ENCODE data around the gene CRELD2. TPM values are rescaled to one million over a fixed set of nuclear protein-coding genes. Genes with fewer than 3 reads are reported as not detected.
A peak's percentile ranks its signal among the peaks of the same experiment; 100 is the strongest.

CRELD2 gene
- total RNA-seq, 5 donors from 2014 or later (not counting 1 experiment from before 2014, with no cell fraction given) = 28.2 to 42.7 (median 39.6) TPM

- POLR2A ChIA-PET = no interaction called here
- no peaks in the 10 kb centered on the region for H3K36me3 Mint-ChIP-seq
- 92% methylated on average over 20 of the region's 22 CpGs for WGBS (ENCODE audit: insufficient coverage)
- H3K4me1 ChIP-seq (ENCODE audit: control insufficient read depth in 1 of 2, extremely low read depth in 1 of 2, insufficient read depth in 2 of 2, low read length in 2 of 2) = peaks cover 5 to 10% of the 10 kb centered on the region in 2 experiments
- H3K4me1 Mint-ChIP-seq = peaks cover 0 to 9% (median 4%) of the 10 kb centered on the region in 3 donors
- no peaks in the 10 kb centered on the region for H3K36me3 ChIP-seq (ENCODE audit: control insufficient read depth in 2 of 2, extremely low read depth in 1 of 2, insufficient read depth in 1 of 2, low read length in 1 of 2)
- no peak overlapping the region for H3K4me3 Mint-ChIP-seq
- DNase-seq (no peak), ATAC-seq (replicated peaks in 1 of 4) (no peak)
- no peak overlapping the region for H3K27ac Mint-ChIP-seq
- H3K27me3 ChIP-seq (replicated peaks in 1 of 2; ENCODE audit: control insufficient read depth in 2 of 2, extremely low read depth in 1 of 2, insufficient read depth in 2 of 2, low read length in 1 of 2) = no peaks in the 10 kb centered on the region
- no peak overlapping the region for H3K4me3 ChIP-seq (ENCODE audit: control insufficient read depth in 1 of 2, extremely low read depth in 1 of 2, low read length in 1 of 2)
- CTCF ChIA-PET = no interaction called here
- no peak overlapping the region for H3K27ac ChIP-seq (ENCODE audit: low read length)
- H3K9me3 Mint-ChIP-seq = no peaks in the 10 kb centered on the region
- H3K9me3 ChIP-seq = no peaks in the 10 kb centered on the region
- no peaks in the 10 kb centered on the region for H3K27me3 Mint-ChIP-seq
These were observed 37.4 kb downstream of the CRELD2 start for GRCh38 chr22:49955581-49956417.

DNA sequence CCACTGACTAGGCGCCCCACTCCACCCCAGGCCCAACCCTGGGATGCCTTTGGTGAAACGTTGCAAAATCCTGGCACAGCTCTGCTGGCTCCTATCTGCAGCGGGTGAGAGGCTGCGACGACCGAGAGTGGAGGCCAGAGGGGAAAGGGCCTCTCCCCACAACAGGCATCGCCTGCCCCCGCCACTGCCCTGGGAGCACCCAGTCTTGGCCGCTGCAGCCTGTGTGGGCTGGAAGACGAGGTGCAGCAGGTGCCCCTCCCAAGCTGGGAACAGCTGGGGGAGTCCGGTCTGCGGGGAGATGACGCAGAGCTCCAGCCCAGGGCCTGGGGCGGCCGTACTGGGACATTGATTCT is 38.0 kb downstream of the CRELD2 start:
- Histone ChIP-seq H3K27me3 (replicated peaks in 1 of 2; ENCODE audit: control insufficient read depth in 2 of 2, extremely low read depth in 1 of 2, insufficient read depth in 2 of 2, low read length in 1 of 2) (no peaks in the 10 kb centered on the region), H3K36me3 (ENCODE audit: control insufficient read depth in 2 of 2, extremely low read depth in 1 of 2, insufficient read depth in 1 of 2, low read length in 1 of 2) (no peaks in the 10 kb centered on the region), H3K27ac (ENCODE audit: low read length) (no peak overlapping the region), H3K9me3 (no peaks in the 10 kb centered on the region), H3K4me1 (ENCODE audit: control insufficient read depth in 1 of 2, extremely low read depth in 1 of 2, insufficient read depth in 2 of 2, low read length in 2 of 2) (peaks cover 5 to 10% of the 10 kb centered on the region in 2 experiments), H3K4me3 (ENCODE audit: control insufficient read depth in 1 of 2, extremely low read depth in 1 of 2, low read length in 1 of 2) (no peak overlapping the region)
- no peak for ATAC-seq (replicated peaks in 1 of 4)
- no peaks in the 10 kb centered on the region for H3K36me3 Mint-ChIP-seq
- H3K27ac Mint-ChIP-seq = no peak overlapping the region
- no peaks in the 10 kb centered on the region for H3K9me3 Mint-ChIP-seq
- H3K27me3 Mint-ChIP-seq = no peaks in the 10 kb centered on the region
- CTCF ChIA-PET = no interaction called here
- H3K4me3 Mint-ChIP-seq = no peak overlapping the region
- POLR2A ChIA-PET = no interaction called here
- no peak for DNase-seq
- 93% methylated on average over 14 of the region's 15 CpGs for WGBS (ENCODE audit: insufficient coverage)
- H3K4me1 Mint-ChIP-seq = peaks cover 0 to 9% (median 4%) of the 10 kb centered on the region in 3 donors

DNA sequence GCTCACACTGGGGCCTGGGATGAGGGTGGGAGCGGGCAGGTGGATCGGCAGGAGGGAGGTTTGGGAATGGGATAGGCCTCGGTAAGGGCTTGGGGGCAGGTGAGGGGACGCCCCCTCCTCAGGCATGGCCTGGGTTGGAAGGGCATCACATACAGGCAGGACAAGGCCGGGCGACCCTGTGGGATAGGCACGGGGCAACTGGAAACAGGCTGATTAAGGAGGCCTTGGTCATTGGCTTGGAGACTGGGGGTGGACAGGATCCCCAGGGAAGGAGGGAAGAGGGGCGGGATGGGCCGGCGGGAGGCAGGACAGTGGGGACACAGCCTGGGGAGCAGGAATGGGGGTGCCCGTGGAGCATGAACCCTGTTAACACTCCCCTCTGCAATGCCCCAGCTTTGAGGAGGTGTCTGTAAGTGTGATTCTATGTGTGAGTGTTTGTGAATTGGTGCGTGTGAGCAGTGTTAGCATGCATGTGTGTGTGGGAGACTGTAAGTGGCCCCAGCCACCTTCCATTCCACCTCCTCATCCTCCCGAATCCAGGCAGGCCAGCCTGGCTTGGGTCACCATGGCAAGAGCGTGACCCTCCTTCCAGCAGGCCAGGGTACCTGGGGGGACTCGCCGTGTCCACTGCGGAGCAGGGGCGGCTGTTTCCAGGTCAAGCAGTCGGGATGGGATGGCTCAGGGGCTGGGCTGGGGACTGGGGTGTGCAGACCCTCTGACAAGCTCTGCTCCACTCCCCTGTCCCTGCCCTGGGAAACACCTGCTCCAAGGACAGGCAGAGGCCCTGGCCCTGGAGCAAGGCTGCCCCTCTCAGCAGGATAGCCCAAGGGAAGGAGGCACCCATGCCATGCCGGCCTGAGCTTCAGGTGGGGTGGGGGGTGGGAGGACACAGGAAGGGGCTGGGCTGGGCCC is 38.7 kb downstream of the CRELD2 start:
- CTCF ChIA-PET = no interaction called here
- H3K27me3 ChIP-seq (replicated peaks in 1 of 2; ENCODE audit: control insufficient read depth in 2 of 2, extremely low read depth in 1 of 2, insufficient read depth in 2 of 2, low read length in 1 of 2) = no peaks in the 10 kb centered on the region
- H3K4me1 ChIP-seq (ENCODE audit: control insufficient read depth in 1 of 2, extremely low read depth in 1 of 2, insufficient read depth in 2 of 2, low read length in 2 of 2) = peaks cover 5 to 15% of the 10 kb centered on the region in 2 experiments
- DNase-seq (no peak), ATAC-seq (replicated peaks in 1 of 4) (no peak)
- WGBS (ENCODE audit: insufficient coverage) = 92% methylated on average over 16 of the region's 20 CpGs
- POLR2A ChIA-PET = no interaction called here
- Mint-ChIP-seq H3K36me3 (no peaks in the 10 kb centered on the region), H3K27ac (peak overlapping the region in 1 of 2 donors; percentile 4), H3K4me3 (no peak overlapping the region), H3K27me3 (no peaks in the 10 kb centered on the region), H3K9me3 (no peaks in the 10 kb centered on the region), H3K4me1 (peaks cover 0 to 13% (median 4%) of the 10 kb centered on the region in 3 donors)
- H3K36me3 ChIP-seq (ENCODE audit: control insufficient read depth in 2 of 2, extremely low read depth in 1 of 2, insufficient read depth in 1 of 2, low read length in 1 of 2) = no peaks in the 10 kb centered on the region
- no peak overlapping the region for H3K4me3 ChIP-seq (ENCODE audit: control insufficient read depth in 1 of 2, extremely low read depth in 1 of 2, low read length in 1 of 2)
- H3K9me3 ChIP-seq = no peaks in the 10 kb centered on the region
- no peak overlapping the region for H3K27ac ChIP-seq (ENCODE audit: low read length)

DNA sequence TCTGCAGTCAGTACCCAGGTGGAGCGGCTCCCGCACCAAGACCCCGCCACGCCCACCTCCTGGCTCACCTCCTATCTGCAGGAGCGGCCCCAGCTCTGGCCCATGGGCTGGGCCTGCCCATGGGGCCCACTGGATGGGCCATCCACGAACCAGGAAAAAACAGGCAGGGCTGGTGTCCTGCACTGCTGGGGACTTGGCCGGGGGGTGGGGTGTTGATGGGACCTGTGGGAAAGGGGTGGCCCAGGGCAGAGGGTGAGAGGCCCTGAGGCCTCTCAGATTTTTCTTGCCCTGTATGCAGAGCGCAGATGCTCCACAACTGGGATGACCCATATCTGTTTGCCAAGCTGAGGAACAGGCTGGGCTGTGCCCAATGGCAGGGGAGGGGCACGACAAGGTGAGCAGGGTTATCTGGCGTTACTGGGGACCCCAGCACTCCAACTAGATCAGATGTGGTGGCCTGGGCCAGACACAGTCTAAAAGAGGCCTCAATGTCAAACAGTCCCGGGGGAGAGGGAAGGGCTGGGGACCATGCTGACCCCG is 39.5 kb downstream of the CRELD2 start:
- Histone ChIP-seq H3K27ac (ENCODE audit: low read length) (no peak overlapping the region), H3K27me3 (replicated peaks in 1 of 2; ENCODE audit: control insufficient read depth in 2 of 2, extremely low read depth in 1 of 2, insufficient read depth in 2 of 2, low read length in 1 of 2) (no peaks in the 10 kb centered on the region), H3K9me3 (no peaks in the 10 kb centered on the region), H3K36me3 (ENCODE audit: control insufficient read depth in 2 of 2, extremely low read depth in 1 of 2, insufficient read depth in 1 of 2, low read length in 1 of 2) (peaks cover 0 to 4% of the 10 kb centered on the region in 2 donors), H3K4me1 (ENCODE audit: control insufficient read depth in 1 of 2, extremely low read depth in 1 of 2, insufficient read depth in 2 of 2, low read length in 2 of 2) (peaks cover 10 to 22% of the 10 kb centered on the region in 2 experiments), H3K4me3 (ENCODE audit: control insufficient read depth in 1 of 2, extremely low read depth in 1 of 2, low read length in 1 of 2) (no peak overlapping the region)
- Mint-ChIP-seq H3K4me1 (peaks cover 0 to 16% (median 9%) of the 10 kb centered on the region in 3 donors), H3K9me3 (no peaks in the 10 kb centered on the region), H3K27ac (peak overlapping the region in 1 of 2 donors; percentile 41), H3K36me3 (no peaks in the 10 kb centered on the region), H3K27me3 (no peaks in the 10 kb centered on the region), H3K4me3 (peak overlapping the region in 1 of 3 donors; percentile 24)
- ATAC-seq (replicated peaks in 1 of 4) = no peak
- ChIA-PET CTCF (no interaction called here), POLR2A (no interaction called here)
- no peak for DNase-seq
- 98% methylated on average over 10 of the region's 12 CpGs for WGBS (ENCODE audit: insufficient coverage)

- no peak overlapping the region for H3K27ac ChIP-seq (ENCODE audit: low read length)
- H3K4me1 ChIP-seq (ENCODE audit: control insufficient read depth in 1 of 2, extremely low read depth in 1 of 2, insufficient read depth in 2 of 2, low read length in 2 of 2) = peaks cover 13 to 27% of the 10 kb centered on the region in 2 experiments
- H3K9me3 ChIP-seq = no peaks in the 10 kb centered on the region
- H3K4me3 ChIP-seq (ENCODE audit: control insufficient read depth in 1 of 2, extremely low read depth in 1 of 2, low read length in 1 of 2) = no peak overlapping the region
- H3K4me3 Mint-ChIP-seq = peak overlapping the region; percentile 73 to 80 (median 74)
- ATAC-seq (replicated peaks in 1 of 4) (no peak), DNase-seq (no peak)
- H3K27ac Mint-ChIP-seq = peak overlapping the region in 1 of 2 donors; percentile 41
- H3K27me3 Mint-ChIP-seq = no peaks in the 10 kb centered on the region
- H3K4me1 Mint-ChIP-seq = peaks cover 2 to 22% (median 14%) of the 10 kb centered on the region in 3 donors
- peaks cover 2% of the 10 kb centered on the region for H3K36me3 Mint-ChIP-seq
- ChIA-PET CTCF (no interaction called here), POLR2A (no interaction called here)
- 96% methylated on average over 16 of the region's 16 CpGs for WGBS (ENCODE audit: insufficient coverage)
- no peaks in the 10 kb centered on the region for H3K27me3 ChIP-seq (replicated peaks in 1 of 2; ENCODE audit: control insufficient read depth in 2 of 2, extremely low read depth in 1 of 2, insufficient read depth in 2 of 2, low read length in 1 of 2)
- H3K9me3 Mint-ChIP-seq = no peaks in the 10 kb centered on the region
- H3K36me3 ChIP-seq (ENCODE audit: control insufficient read depth in 2 of 2, extremely low read depth in 1 of 2, insufficient read depth in 1 of 2, low read length in 1 of 2) = peaks cover 3 to 9% of the 10 kb centered on the region in 2 donors
These were observed 40.0 kb downstream of the CRELD2 start for GRCh38 chr22:49958366-49958921.

Data from T-cell (primary cell).